Fibroblast of skin of back (primary cell): ENCODE results near the gene SSTR3.

Source experiments
- DNase-seq: peaks from one replicate; pipeline ENCODE4 v3.0.0-alpha.2; 2013

Gene SSTR3

GRCh38 chr22:37196539-37197450 lies 15.5 kb downstream of the SSTR3 start:
- peak; percentile 73 for DNase-seq

DNA sequence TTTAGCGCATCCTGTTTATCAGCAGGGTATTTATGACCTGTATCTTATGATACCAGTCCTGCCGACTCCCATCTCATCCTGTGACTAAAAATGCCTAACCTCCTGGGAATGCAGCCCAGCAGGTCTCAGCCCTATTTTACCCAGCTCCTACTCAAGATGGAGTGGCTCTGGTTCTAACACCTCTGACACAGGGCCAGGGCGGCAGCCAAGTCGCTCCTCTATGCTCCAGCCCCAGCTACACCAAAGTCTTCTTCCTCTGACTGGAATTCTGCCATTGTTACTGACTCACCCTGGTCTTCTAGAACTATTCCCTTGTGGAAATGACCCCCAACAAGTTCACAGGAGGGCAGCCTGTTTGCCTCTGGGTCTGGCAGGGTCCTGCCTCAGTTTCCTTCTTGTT lies 16.4 kb downstream of the SSTR3 start:
- no peak for DNase-seq

DNA sequence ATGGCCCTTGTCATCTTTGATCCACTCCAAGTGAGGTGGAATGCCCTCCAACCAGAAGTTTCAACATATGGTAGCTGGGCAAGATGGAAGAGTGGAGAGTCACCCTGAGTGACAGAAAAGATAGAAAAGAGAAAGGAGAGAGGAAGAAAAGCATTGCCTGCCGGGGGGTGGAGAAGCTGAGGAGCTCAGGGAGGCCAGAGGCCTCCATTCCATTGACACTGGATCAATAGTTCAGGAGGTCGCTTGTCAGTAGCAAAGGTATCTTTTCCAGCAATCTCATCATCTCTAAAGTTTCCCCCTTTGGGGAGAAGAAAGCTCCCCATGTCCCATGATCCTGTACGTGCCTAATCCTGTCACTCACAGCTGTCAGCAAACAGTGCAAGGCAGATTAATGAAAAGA lies 17.5 kb downstream of the SSTR3 start:
- DNase-seq, result no peak

DNA sequence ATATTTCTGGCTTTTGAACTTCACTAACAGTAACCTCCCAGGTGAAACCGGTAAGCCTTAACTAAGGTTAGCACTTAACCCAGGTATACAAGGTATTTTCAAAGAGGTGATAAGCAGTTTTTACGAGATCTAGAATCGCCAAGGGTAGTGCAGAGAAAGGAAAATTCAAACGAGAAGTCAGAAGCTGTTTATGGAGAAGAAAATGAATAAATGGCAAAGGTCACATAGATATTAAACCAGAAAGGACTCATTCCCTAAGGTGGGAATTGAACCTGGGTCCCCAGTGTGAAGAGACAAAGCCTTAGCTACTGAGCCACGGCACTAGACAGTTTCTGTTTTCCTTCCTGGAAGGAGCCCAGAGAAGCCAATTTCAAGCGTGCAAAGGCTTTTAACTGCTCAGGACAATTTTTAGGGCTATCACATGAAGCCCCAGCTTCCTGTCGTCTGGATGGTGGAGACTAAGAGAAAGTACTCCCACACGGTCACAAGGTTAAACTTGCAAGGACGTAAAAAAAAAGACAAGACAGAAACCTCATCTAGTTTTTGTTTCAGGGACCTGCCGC lies 18.6 kb downstream of the SSTR3 start:
- DNase-seq, result peak; percentile 27

DNA sequence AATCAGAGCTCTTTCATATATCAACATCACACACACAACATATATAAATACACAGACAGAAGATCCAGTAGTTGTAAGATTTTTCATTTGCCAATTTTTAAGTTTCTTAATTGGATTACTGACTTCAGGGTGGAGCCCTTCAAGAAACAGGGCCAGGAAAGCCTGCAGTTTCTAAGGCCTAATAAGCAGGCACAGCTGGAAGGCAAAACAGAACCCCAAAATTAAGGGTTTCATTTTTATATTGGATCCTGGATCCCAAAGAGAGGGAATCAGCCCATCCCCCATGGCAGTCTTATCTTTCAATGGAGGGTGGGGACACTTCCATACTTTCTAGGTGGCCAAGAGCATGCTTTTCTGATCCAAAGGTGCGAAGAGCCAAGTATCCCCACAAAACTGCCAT lies 19.5 kb downstream of the SSTR3 start:
- DNase-seq, result no peak

- no peak for DNase-seq
These were observed 20.1 kb downstream of the SSTR3 start for GRCh38 chr22:37192204-37192603.

DNA sequence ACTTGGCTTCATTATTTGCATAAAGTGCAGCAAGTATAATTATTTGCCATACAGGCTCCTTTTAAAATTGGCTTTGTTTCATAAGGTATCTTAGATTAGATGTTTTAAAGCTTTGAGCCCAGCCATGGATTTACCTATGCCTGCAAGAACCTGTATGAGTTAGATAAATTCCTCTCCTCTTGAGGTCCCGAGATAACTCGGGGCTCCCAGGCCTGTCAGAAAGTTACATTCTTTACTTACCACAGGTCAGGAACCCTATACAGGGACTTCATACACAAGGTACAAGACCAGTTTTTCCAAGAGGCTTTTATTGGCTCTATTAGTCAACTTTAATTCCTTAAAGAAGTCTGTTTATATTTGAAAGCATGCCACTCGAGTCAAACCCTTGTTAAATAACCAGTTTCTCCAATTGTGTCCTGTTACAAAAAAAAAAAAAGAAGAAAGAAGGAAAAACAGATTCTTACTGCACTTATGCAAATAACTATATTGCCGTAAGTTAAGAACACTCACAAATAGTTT lies 22.0 kb downstream of the SSTR3 start:
- DNase-seq, result no peak

DNA sequence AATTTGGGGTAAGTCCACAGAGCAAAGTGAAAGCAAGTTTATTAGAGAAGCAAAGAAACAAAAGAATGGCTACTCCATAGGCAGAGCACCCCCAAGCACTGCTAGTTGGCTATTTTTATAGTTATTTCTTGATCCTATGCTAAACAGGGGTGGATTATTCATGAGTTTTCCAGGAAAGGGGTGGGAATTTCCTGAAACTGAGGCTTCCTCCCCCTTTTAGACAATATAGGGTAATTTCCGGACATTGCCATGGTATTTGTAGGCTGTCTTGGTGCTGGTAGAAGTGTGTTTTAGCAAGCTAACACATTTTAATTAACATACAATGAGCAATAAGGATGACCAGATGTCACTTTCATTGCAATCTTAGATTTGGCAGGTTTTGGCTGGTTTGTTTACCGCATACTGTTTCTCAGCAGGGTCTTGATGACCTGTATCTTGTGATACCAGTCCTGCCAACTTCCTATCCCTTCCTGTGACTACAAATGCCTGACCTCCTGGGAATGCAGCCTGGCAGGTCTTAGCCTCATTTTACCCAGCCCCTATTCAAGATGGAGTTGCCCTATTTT lies 23.3 kb downstream of the SSTR3 start:
- DNase-seq, result peak; percentile 32

- peak; percentile 56 for DNase-seq
These were observed 24.2 kb downstream of the SSTR3 start, which contains the start of gene C1QTNF6 for GRCh38 chr22:37187891-37188761. Gene C1QTNF6 (minus strand): TSS chr22:37188247. CDS start chr22:37188213, 34 bp downstream.

DNA sequence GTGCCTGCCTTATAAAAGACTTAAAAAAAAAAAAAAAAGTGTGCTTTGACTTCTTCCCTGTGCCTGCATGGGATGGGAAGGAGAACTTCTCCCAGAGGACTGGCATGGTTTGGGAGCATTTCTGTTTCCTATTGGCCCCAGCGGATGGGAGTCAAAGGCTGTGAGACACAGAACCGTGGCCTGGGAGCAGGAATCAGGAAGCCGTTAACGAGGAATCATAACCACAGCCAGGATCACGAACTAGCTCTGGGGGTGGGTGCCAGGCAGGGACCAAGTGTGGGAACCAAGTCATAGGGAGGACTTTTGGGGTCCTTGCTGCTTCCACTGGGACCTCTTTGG lies 24.8 kb downstream of the SSTR3 start:
- peak; percentile 70 for DNase-seq

DNA sequence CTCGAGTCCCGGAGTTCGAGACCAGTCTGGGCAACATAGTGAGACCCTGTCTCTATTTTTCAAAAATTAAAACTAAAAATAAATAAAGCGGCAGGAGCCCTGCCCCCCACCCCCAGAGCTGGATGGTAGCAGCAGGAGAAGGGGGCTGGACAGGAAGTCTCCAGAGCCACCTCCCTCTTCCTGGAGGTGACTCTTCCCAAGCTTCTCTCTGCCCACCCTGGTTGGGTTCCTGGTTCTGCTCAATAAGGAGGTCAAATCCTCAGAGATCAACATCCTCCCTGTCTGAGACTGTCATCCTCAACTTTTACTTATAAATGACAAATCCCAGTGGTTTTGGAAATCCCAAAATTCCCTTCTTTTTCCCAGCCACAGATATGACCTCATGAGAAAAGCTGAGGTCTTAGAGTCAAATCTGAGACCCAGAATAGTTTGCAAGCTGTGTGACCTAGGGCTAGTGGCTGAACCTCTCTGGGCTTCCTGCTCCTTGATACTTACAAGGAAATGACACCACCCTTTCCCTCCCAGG lies 25.2 kb downstream of the SSTR3 start:
- DNase-seq, result peak; percentile 37

- DNase-seq, result peak; percentile 78
These were observed 25.9 kb downstream of the SSTR3 start for GRCh38 chr22:37186228-37186996.

- DNase-seq, result no peak
These were observed 26.5 kb downstream of the SSTR3 start for GRCh38 chr22:37185646-37186227.

DNA sequence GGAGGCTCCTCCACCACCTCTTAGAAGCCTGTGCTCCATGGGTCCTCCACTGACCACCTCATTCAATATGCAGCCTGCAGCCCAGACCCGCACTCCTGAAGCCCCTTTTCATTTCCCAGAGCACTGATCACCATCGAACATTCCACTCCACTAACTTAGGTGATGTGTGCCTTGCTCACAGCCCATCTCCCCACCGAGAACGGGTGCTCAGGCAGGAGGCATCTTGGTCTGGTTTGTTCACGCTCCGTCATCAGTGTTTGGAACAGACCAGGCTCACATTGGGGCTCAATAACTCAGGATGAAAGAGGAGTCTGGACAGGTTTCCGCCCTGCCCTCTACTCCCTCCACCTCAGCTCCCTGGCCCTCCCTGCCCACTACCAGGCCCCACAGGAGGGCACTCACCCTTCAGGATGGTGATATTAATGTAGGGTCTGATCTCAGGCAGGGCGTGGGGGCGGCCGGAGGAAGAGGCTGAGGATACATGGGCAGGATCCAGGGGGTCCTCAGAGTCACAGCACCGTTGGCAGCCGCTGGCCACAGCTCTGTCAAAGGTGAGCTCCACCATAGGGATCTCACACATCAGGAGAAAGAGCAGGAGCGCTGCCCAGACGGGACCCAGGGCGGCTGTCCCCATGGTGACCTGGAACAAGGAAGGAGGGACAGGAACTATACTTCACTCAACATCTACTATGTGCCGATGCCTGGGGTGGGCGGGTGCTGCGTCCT lies 27.3 kb downstream of the SSTR3 start:
- no peak for DNase-seq

- no peak for DNase-seq
These were observed 27.9 kb downstream of the SSTR3 start for GRCh38 chr22:37184380-37184755.

DNA sequence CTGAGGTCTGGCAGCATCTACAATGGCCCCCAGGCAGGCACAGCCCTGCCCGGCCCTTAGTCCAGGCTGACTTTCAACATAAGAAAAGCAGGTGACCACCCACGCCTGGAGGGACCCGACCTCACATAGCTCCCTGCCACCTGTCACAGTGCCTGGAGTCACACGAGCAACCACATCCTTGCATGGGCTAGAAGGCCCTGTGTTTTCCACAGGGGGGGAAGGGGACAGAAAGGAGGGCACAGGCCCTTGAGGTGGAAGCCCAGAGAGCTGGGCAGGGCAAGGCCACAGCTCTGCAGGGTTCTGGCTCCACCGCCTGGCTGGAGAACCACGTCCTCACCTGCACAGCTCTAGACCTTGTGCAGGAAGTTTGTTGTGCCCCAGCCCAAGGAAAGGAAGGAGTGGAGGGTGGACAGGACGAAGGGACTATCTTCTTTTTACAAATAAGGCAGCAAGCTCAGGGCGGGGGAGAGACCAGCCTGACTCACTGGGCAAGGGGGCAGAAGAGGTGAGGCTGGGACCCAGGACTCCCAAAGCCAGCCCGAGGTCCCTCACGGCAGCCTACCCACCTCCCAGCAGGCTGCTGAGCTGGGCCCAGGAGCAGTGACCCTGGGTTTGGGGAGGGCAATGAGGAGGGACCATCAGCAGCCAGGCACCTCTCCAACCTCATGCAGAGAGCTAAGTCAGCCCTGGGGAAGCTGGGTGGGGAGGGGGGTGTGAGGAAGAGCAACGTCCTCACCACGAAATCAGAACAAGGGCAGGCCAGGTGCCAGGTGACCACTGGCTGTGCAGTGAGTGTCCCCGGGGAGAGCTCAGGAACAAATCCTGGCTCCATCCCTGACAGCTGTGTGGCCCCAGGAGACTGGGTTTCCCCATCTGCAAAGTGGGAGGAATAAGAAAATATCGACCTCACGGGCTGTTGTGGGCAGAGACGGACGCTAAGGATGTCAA lies 28.6 kb downstream of the SSTR3 start:
- no peak for DNase-seq

DNA sequence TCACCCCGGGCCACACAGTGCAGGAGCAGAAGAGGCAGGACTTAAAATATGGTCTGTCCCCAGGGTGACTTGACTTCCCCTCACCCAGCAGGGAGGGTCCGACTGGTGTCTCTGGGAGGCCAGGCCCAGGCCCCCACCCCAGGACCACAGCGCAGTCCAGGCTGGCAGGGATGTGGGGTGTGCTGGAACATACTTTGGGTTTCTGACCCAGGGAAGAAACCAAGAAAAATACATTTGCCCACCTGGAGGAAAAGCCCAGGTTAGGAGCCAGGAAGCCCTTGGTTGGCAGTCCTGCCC lies 29.4 kb downstream of the SSTR3 start:
- no peak for DNase-seq

- no peak for DNase-seq
These were observed 30.0 kb downstream of the SSTR3 start for GRCh38 chr22:37182101-37182948.

DNA sequence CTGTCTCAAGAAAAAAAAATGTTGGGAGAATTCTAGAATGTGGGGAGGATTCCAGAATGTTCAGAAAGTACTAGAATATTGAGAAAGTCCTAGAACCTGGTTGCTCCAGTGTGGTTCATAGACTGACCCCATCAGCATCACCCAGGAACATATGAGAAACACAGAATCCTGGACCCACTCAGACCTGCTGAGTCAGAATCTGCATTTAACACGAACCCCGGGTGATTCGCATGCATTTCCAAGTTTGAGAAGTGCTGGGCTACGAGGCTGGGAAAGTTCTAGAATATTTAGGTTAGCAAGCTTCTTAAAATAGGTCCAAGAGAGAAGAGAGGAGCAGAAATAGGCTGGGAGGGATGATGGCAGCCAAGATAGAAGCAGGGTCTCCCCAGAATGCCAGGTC lies 30.6 kb downstream of the SSTR3 start:
- DNase-seq, result no peak
